HepG2 (cell line): ENCODE measurements around the gene SFTA2. TPM values are rescaled to one million over a fixed set of nuclear protein-coding genes. Genes with fewer than 3 reads are reported as not detected.

Experiments
- DPF2 ChIP-seq: sonication (generic); formaldehyde crosslinking; IDR thresholded peaks from 2 replicates; pipeline ENCODE4 v1.4.0; 2020; ENCODE audit warnings: mild to moderate bottlenecking, low read depth, missing genetic modification reagents, borderline replicate concordance
- DR1 ChIP-seq: sonication (generic); formaldehyde crosslinking; IDR thresholded peaks from 2 replicates; pipeline ENCODE4 v1.8.0; 2021; ENCODE audit warnings: mild to moderate bottlenecking, missing genetic modification reagents, inconsistent platforms
- EP300 ChIP-seq, 3 experiments: sonication (generic) in 1 of 3; formaldehyde crosslinking in 1 of 3; IDR thresholded peaks; 2 replicates each; pipeline versions ENCODE4 v1.5.1 to v1.6.1; 2011 to 2020; ENCODE audit warnings: low read depth in 2 of 3, low read length in 2 of 3, borderline replicate concordance in 1 of 3, improper control_type of control experiment in 1 of 3, mild to moderate bottlenecking in 1 of 3, missing genetic modification reagents in 1 of 3, moderate library complexity in 1 of 3
- NONO ChIP-seq, 2 experiments: fragments of 450-650 bp in 1 of 2; sonication (generic) in 1 of 2; formaldehyde crosslinking in 1 of 2; IDR thresholded peaks in 1 of 2; conservative IDR thresholded peaks in 1 of 2; 2 replicates each; pipeline versions ENCODE4 v1.6.1 to v1.8.0; 2017 to 2022; ENCODE audit warnings: mild to moderate bottlenecking in 1 of 2, missing genetic modification reagents in 1 of 2, moderate library complexity in 1 of 2
- NR2F2 ChIP-seq: IDR thresholded peaks from 2 replicates; pipeline ENCODE4 v1.6.1; 2012; ENCODE audit warnings: low read depth, inconsistent platforms, borderline replicate concordance
- NR3C1 ChIP-seq: sonication (generic); formaldehyde crosslinking; IDR thresholded peaks from 2 replicates; pipeline ENCODE4 v1.4.0; 2020; ENCODE audit warnings: missing genetic modification reagents
- PHF20 ChIP-seq: sonication (generic); formaldehyde crosslinking; IDR thresholded peaks from 2 replicates; pipeline ENCODE4 v1.5.0; 2020; ENCODE audit warnings: mild to moderate bottlenecking, missing genetic modification reagents
- PHF8 ChIP-seq: sonication (generic); formaldehyde crosslinking; IDR thresholded peaks from 2 replicates; pipeline ENCODE4 v1.5.0; 2020; ENCODE audit warnings: missing genetic modification reagents
- PTBP1 ChIP-seq: fragments of 200-400 bp; formaldehyde crosslinking; IDR thresholded peaks from 2 replicates; pipeline ENCODE4 v1.6.1; 2018; ENCODE audit warnings: low read length, low read depth; ENCODE audit not compliant: poor library complexity, severe bottlenecking
- TMF1 ChIP-seq: sonication (generic); formaldehyde crosslinking; IDR thresholded peaks from 2 replicates; pipeline ENCODE4 v1.8.1; 2022; ENCODE audit warnings: low read depth, missing genetic modification reagents
- ZNF17 ChIP-seq: sonication (generic); formaldehyde crosslinking; IDR thresholded peaks from 2 replicates; pipeline ENCODE4 v1.5.0; 2020; ENCODE audit warnings: mild to moderate bottlenecking, missing genetic modification reagents
- ZNF24 ChIP-seq: fragments of 450-650 bp; IDR thresholded peaks from 2 replicates; pipeline ENCODE4 v1.6.1; 2017; ENCODE audit warnings: antibody characterized with exemption, mild to moderate bottlenecking
- ZNF652 ChIP-seq: IDR thresholded peaks from 2 replicates; pipeline ENCODE4 v1.6.1; 2016; ENCODE audit warnings: low read depth, borderline replicate concordance
- ZNF775 ChIP-seq: sonication (generic); formaldehyde crosslinking; IDR thresholded peaks from 2 replicates; pipeline ENCODE4 v1.4.0; 2020; ENCODE audit warnings: missing genetic modification reagents, mild to moderate bottlenecking, moderate library complexity, borderline replicate concordance
- ZNF788 ChIP-seq: sonication (generic); formaldehyde crosslinking; IDR thresholded peaks from 2 replicates; pipeline ENCODE4 v1.5.0; 2020; ENCODE audit warnings: mild to moderate bottlenecking, missing genetic modification reagents, borderline replicate concordance
- polyA plus RNA-seq, 8 experiments: library from polyadenylated mRNA; depleted of rRNA in 3 of 8; stranded (reverse) in 7 of 8; unstranded in 1 of 8; fragments of >200 nt; fragmentation: Illumina TruSeq in 4 of 8; extraction: Trizol in 4 of 8; gene quantifications; 2 replicates each; pipeline versions ENCODE4 v1.2.1 to v1.2.3, GENCODE V29; 2011 to 2016; ENCODE audit warnings: low read depth in 4 of 8, missing spikeins in 1 of 8, mixed read lengths in 1 of 8; ENCODE audit not compliant: insufficient read depth in 1 of 8
- total RNA-seq, 5 experiments: library from RNA; depleted of rRNA; stranded (reverse); fragments of >200 nt; fragmentation: Illumina TruSeq; extraction: Trizol; gene quantifications; 2 replicates each; pipeline ENCODE4 v1.2.3, GENCODE V29; 2016; ENCODE audit warnings: low read depth in 1 of 5
- TF ChIP-seq, protein P1 (sequence below): sonication (generic); formaldehyde crosslinking; IDR thresholded peaks from 2 replicates; pipeline ENCODE4 v1.4.0; 2020; ENCODE audit warnings: mild to moderate bottlenecking, missing genetic modification reagents
- TF ChIP-seq, protein P2 (sequence below): sonication (generic); formaldehyde crosslinking; IDR thresholded peaks from 2 replicates; pipeline ENCODE4 v1.8.0; 2022; ENCODE audit warnings: missing genetic modification reagents, mild to moderate bottlenecking, moderate library complexity, borderline replicate concordance
- TF ChIP-seq, protein P3 (sequence below): sonication (generic); formaldehyde crosslinking; IDR thresholded peaks from 2 replicates; pipeline ENCODE4 v1.8.0; 2022; ENCODE audit warnings: mild to moderate bottlenecking, missing genetic modification reagents
- TF ChIP-seq, protein P4 (sequence below): sonication (generic); formaldehyde crosslinking; IDR thresholded peaks from 2 replicates; pipeline ENCODE4 v1.8.1; 2023; ENCODE audit warnings: mild to moderate bottlenecking, inconsistent platforms, moderate library complexity, missing genetic modification reagents, borderline replicate concordance
- TF ChIP-seq, protein P5 (sequence below): sonication (generic); formaldehyde crosslinking; IDR thresholded peaks from 2 replicates; pipeline ENCODE4 v1.9.0; 2022; ENCODE audit warnings: missing genetic modification reagents, mild to moderate bottlenecking, borderline replicate concordance

SFTA2 gene
- total and polyA plus RNA-seq, 2 of the 13 experiments (the other 11 are each of a cell fraction or from before 2014, with no cell fraction given): not detected

DNA sequence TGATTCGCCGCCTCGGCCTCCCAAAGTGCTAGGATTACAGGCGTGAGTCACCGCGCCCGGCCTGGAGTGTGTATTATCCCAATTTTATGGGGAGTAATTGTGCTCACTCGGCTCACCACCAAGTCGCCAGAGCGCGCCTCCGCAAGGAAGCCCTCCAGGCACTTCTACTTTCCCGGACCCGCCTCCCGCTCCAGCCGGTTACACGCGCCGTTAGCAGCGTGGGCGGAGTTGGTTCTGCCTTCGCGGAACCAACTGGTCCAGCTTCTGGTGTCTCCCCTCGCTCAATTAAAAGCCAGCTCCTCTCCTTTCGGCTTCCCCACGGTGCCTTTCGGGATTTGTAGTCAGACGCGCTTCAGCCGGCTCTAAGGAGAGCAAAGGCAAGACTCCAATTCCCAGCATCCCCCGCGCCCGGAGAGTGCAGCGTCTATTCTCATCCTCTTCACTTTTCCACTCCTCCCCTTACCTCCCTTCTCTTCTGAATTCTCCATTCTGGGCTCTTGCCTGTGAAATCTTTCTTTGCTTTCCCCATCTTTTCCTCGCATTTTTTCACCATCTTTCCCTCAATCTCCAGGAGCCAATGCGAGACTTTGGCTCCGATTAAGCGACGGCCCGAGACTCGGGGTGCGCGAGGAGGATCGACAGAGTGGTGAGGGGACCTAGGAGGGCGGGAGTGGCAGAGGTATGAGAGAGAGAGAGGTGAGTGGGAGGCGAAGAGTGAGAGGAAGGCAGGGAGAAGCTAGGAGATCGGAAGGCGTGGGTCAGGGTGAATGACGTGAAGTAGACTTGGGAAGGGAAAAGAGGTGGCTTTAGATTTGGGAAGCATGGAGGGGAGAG, 24.0 kb downstream of the SFTA2 start, which contains the start of gene GTF2H4 (continued):
- peak; percentile 84 for TF ChIP-seq PHF8 (CRISPR knock-in tag)
- TF ChIP-seq ZNF24: peak; percentile 62; the same call in 1 of the 2 replicates
- TF ChIP-seq NR3C1 (CRISPR knock-in tag): no peak
- TF ChIP-seq TMF1: no peak; the same call in 1 of the 2 replicates
- TF ChIP-seq PHF20 (CRISPR knock-in tag): peak; percentile 90
- TF ChIP-seq ZNF775 (CRISPR knock-in tag): 0 out of 2 replicates have a peak, but pooled peaks have one; percentile 59
- no peak for TF ChIP-seq DPF2 (CRISPR knock-in tag)
- TF ChIP-seq NONO (IDR thresholded peaks at IDR 0.05): no peak
- TF ChIP-seq NONO (CRISPR knock-in tag; conservative IDR thresholded peaks at IDR 0.05): 0 out of 2 replicates have a peak, but pooled peaks have one; percentile 24
- TF ChIP-seq, protein P1, sequence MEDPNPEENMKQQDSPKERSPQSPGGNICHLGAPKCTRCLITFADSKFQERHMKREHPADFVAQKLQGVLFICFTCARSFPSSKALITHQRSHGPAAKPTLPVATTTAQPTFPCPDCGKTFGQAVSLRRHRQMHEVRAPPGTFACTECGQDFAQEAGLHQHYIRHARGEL (CRISPR knock-in tag): no peak
- TF ChIP-seq, protein P2, sequence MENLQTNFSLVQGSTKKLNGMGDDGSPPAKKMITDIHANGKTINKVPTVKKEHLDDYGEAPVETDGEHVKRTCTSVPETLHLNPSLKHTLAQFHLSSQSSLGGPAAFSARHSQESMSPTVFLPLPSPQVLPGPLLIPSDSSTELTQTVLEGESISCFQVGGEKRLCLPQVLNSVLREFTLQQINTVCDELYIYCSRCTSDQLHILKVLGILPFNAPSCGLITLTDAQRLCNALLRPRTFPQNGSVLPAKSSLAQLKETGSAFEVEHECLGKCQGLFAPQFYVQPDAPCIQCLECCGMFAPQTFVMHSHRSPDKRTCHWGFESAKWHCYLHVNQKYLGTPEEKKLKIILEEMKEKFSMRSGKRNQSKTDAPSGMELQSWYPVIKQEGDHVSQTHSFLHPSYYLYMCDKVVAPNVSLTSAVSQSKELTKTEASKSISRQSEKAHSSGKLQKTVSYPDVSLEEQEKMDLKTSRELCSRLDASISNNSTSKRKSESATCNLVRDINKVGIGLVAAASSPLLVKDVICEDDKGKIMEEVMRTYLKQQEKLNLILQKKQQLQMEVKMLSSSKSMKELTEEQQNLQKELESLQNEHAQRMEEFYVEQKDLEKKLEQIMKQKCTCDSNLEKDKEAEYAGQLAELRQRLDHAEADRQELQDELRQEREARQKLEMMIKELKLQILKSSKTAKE (CRISPR knock-in tag): no peak
- TF ChIP-seq PTBP1: peak; percentile 93
- no peak for TF ChIP-seq ZNF652 (CRISPR knock-in tag)
- 0 out of 2 replicates have a peak, but pooled peaks have one; percentile 31 for TF ChIP-seq NR2F2
- TF ChIP-seq DR1: no peak
- peak in 1 of 2 experiments; percentile 47; a peak in 1 of 4 replicates for TF ChIP-seq EP300 (IDR thresholded peaks at IDR 0.05; ENCODE audit: low read depth in 2 of 2, low read length in 2 of 2)
- peak; percentile 61 for TF ChIP-seq EP300 (CRISPR knock-in tag; IDR thresholded peaks at IDR 0.05; ENCODE audit: borderline replicate concordance)
- peak; percentile 92 for TF ChIP-seq ZNF788 (CRISPR knock-in tag)
- TF ChIP-seq, protein P3, sequence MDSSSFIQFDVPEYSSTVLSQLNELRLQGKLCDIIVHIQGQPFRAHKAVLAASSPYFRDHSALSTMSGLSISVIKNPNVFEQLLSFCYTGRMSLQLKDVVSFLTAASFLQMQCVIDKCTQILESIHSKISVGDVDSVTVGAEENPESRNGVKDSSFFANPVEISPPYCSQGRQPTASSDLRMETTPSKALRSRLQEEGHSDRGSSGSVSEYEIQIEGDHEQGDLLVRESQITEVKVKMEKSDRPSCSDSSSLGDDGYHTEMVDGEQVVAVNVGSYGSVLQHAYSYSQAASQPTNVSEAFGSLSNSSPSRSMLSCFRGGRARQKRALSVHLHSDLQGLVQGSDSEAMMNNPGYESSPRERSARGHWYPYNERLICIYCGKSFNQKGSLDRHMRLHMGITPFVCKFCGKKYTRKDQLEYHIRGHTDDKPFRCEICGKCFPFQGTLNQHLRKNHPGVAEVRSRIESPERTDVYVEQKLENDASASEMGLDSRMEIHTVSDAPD (CRISPR knock-in tag): peak; percentile 76; the same call in 1 of the 2 replicates
- no peak for TF ChIP-seq ZNF17 (CRISPR knock-in tag)
- TF ChIP-seq, protein P4, sequence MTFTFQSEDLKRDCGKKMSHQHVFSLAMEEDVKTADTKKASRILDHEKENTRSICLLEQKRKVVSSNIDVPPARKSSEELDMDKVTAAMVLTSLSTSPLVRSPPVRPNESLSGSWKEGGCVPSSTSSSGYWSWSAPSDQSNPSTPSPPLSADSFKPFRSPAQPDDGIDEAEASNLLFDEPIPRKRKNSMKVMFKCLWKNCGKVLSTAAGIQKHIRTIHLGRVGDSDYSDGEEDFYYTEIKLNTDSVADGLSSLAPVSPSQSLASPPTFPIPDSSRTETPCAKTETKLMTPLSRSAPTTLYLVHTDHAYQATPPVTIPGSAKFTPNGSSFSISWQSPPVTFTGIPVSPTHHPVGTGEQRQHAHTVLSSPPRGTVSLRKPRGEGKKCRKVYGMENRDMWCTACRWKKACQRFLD (CRISPR knock-in tag): 0 out of 2 replicates have a peak, but pooled peaks have one; percentile 53
- TF ChIP-seq, protein P5, sequence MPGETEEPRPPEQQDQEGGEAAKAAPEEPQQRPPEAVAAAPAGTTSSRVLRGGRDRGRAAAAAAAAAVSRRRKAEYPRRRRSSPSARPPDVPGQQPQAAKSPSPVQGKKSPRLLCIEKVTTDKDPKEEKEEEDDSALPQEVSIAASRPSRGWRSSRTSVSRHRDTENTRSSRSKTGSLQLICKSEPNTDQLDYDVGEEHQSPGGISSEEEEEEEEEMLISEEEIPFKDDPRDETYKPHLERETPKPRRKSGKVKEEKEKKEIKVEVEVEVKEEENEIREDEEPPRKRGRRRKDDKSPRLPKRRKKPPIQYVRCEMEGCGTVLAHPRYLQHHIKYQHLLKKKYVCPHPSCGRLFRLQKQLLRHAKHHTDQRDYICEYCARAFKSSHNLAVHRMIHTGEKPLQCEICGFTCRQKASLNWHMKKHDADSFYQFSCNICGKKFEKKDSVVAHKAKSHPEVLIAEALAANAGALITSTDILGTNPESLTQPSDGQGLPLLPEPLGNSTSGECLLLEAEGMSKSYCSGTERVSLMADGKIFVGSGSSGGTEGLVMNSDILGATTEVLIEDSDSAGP (CRISPR knock-in tag): peak; percentile 92; the same call in 1 of the 2 replicates
